ENCODE results near the gene ADARB2.

- TF ChIP-seq SUZ12 (IDR thresholded peaks at IDR 0.05) (no peak), NFRKB (IDR thresholded peaks at IDR 0.05) (no peak), FOXM1 (IDR thresholded peaks at IDR 0.05; ENCODE audit: borderline replicate concordance) (no peak), SP1 (IDR thresholded peaks at IDR 0.05) (no peak), ZNF384 (IDR thresholded peaks at IDR 0.05) (no peak), FOXA1 (IDR thresholded peaks at IDR 0.05) (no peak), PKNOX1 (IDR thresholded peaks at IDR 0.05) (no peak)
Observed at GRCh38 chr10:1577373-1577770, 160.0 kb downstream of the ADARB2 start.

Measured in HEK293T (cell line).